ENCODE measurements around the gene GBX2. TPM values are rescaled to one million over a fixed set of nuclear protein-coding genes. Genes with fewer than 3 reads are reported as not detected.

The GBX2 gene
- total and polyA plus RNA-seq, 10 of the 15 experiments (the other 5 are each of a cell fraction or from before 2014, with no cell fraction given): not detected

GRCh38 chr2:236169741-236170589, 1.8 kb upstream of the GBX2 start:
- WGBS (ENCODE audit: insufficient coverage, insufficient replicate concordance, low lambda C conversion rate, missing lambda C conversion rate): 41% methylated on average over 35 of the region's 38 CpGs
- Histone ChIP-seq H3K9ac (ENCODE audit: control insufficient read depth, insufficient read depth, low read length) (no peak overlapping the region), H3K36me3 (ENCODE audit: control insufficient read depth in 2 of 2, insufficient read depth in 2 of 2, low read length in 1 of 2) (no peaks in the 10 kb centered on the region), H3K79me2 (ENCODE audit: control insufficient read depth, insufficient read depth, low read length) (no peaks in the 10 kb centered on the region), H3K9me3 (replicated peaks; ENCODE audit: control insufficient read depth, insufficient read depth, low read length) (peaks cover 2% of the 10 kb centered on the region; the same call in 2 of the 3 replicates), H2AFZ (ENCODE audit: control insufficient read depth, low read depth, low read length) (no peak overlapping the region), H3K4me3 (no peak overlapping the region), H4K20me1 (ENCODE audit: control insufficient read depth, insufficient read depth) (no peaks in the 10 kb centered on the region), H3K27me3 (replicated peaks in 1 of 2; ENCODE audit: control insufficient read depth in 2 of 2, insufficient read depth in 2 of 2, low read length in 1 of 2) (peaks cover 4 to 15% of the 10 kb centered on the region in 2 experiments), H3K27ac (ENCODE audit: control insufficient read depth, insufficient read depth) (no peak overlapping the region), H3K4me2 (ENCODE audit: control insufficient read depth, insufficient read depth) (no peak overlapping the region), H3K4me1 (ENCODE audit: control insufficient read depth, insufficient read depth, low read length) (no peaks in the 10 kb centered on the region)
- FAIRE-seq (no peak), DNase-seq (ENCODE audit: low read depth, low spot score) (no peak), ATAC-seq (no peak)
- CTCF ChIA-PET: interaction anchor here (2.4 kb wide), 1 partner anchor 11 kb away, joined by 13 read pairs; no protein-coding TSS in a partner anchor
- BruUV-seq (replicated peaks): no TSS peak
- SMC1A ChIA-PET (ENCODE audit: uncharacterized antibody, unreplicated experiment): no interaction called here
- in situ Hi-C loops (cut with MboI) (no loop called here), intact Hi-C loops (cut with micrococcal nuclease; ENCODE audit: unreplicated experiment) (no loop called here)
- POLR2A ChIA-PET: no interaction called here
- RAD21 ChIA-PET (ENCODE audit: unreplicated experiment): no interaction called here
- no peak for TF ChIP-seq FOS (IDR thresholded peaks at IDR 0.05; ENCODE audit: borderline replicate concordance, extremely low read depth, insufficient read length)
- TF ChIP-seq POLR2AphosphoS5 (IDR thresholded peaks at IDR 0.05; ENCODE audit: low read length): no peak
- TF ChIP-seq PML (IDR thresholded peaks at IDR 0.05; ENCODE audit: low read length): no peak
- no peak for TF ChIP-seq PAX5 (IDR thresholded peaks at IDR 0.05; ENCODE audit: borderline replicate concordance, low read depth, low read length)
- TF ChIP-seq WRNIP1 (IDR thresholded peaks at IDR 0.05; ENCODE audit: borderline replicate concordance, low read depth, low read length): no peak
- no peak for TF ChIP-seq IKZF1 (conservative IDR thresholded peaks at IDR 0.05)
- TF ChIP-seq POU2F2 (IDR thresholded peaks at IDR 0.05; ENCODE audit: borderline replicate concordance, low read depth, low read length): no peak
- TF ChIP-seq ZSCAN29 (IDR thresholded peaks at IDR 0.05): no peak
- TF ChIP-seq SIX5 (IDR thresholded peaks at IDR 0.05; ENCODE audit: low read depth, low read length, severe bottlenecking): no peak
- no peak for TF ChIP-seq TBL1XR1 (IDR thresholded peaks at IDR 0.05; ENCODE audit: low read depth, low read length)
- no peak for TF ChIP-seq ZBTB11 (CRISPR knock-in tag; IDR thresholded peaks at IDR 0.05)
- TF ChIP-seq BACH1 (IDR thresholded peaks at IDR 0.05; ENCODE audit: borderline replicate concordance): no peak
- TF ChIP-seq FOXK2 (IDR thresholded peaks at IDR 0.05): no peak
- no peak for TF ChIP-seq MAX (IDR thresholded peaks at IDR 0.05; ENCODE audit: low read depth, low read length)
- no peak for TF ChIP-seq NKRF (conservative IDR thresholded peaks at IDR 0.05)
- TF ChIP-seq BCLAF1 (IDR thresholded peaks at IDR 0.05): no peak

Measured in GM12878 (cell line).